Breast epithelium (tissue), 3 donors: ENCODE data around the gene CACNB2.

Experiments
- CTCF ChIP-seq, 3 donors: fragments of 450-650 bp; IDR thresholded peaks; one replicate each; pipeline ENCODE4 v1.5.1; 2016 to 2017; ENCODE audit warnings: antibody characterized with exemption in 3 of 3, mild to moderate bottlenecking in 3 of 3, moderate library complexity in 3 of 3
- POLR2A ChIP-seq: fragments of 450-650 bp; IDR thresholded peaks from one replicate; pipeline ENCODE4 v1.6.1; 2016; ENCODE audit warnings: antibody characterized with exemption, mild to moderate bottlenecking, moderate library complexity
- POLR2AphosphoS5 ChIP-seq, 3 donors: sonication (generic); formaldehyde crosslinking; IDR thresholded peaks; one replicate each; pipeline ENCODE4 v1.6.1; 2017; ENCODE audit warnings: antibody characterized with exemption in 3 of 3

- TF ChIP-seq CTCF (IDR thresholded peaks at IDR 0.05) (no peak), POLR2AphosphoS5 (IDR thresholded peaks at IDR 0.05) (no peak), POLR2A (no peak)
Measured at GRCh38 chr10:18313626-18314025, 173.4 kb downstream of the CACNB2 start.
